ENCODE results near the gene PIH1D2. TPM values are rescaled to one million over a fixed set of nuclear protein-coding genes. Genes with fewer than 3 reads are reported as not detected.

Gene PIH1D2
- total RNA-seq, 1 experiment from 2014 or later, result 3.0 TPM

DNA sequence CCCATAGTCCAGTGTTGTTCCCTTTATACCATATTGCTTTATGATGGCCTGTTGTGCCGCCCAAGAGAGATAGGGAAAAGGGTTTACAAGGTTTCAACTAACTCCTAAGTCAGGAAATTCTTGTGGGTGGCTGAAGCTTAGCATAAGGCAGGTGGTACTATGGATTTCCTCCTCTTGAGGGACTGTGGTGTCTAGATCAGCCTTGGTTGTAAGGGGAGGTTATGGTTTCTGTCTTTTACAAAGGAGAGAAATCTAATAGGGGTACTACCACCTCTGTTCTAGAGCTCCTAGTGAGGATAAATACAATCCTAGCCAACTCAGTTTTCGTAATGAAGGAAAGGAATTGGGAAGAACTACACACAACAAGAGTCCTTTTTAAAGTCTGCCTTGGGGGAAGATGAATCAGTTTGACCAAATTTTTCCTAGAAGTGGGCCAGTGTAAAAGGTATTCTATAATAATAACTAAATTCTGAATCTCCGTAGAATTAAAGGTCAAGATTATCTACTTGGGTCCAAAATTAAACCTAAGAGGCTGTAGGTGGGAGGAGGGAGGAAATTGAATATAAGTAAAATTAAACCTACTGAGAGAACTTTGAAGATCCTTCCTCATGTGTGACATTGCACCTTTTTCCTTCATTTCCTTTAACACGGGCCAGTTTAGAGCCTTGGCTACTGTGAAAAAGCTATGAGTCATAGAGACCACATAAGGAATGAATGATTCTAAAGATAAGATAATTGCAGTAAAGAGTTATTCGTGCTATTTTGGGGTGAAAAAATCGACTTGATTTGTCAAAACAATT lies 31.5 kb downstream of the PIH1D2 start:
- Histone ChIP-seq H3K9me3 (ENCODE audit: control insufficient read depth, insufficient read depth, low read depth, low read length) (no peaks in the 10 kb centered on the region), H3K27me3 (ENCODE audit: control insufficient read depth, insufficient read depth, low read length) (no peaks in the 10 kb centered on the region), H3K4me3 (ENCODE audit: low read depth in 2 of 2, low read length in 2 of 2) (no peak overlapping the region), H3K4me1 (ENCODE audit: control insufficient read depth, insufficient read depth, low read length) (no peaks in the 10 kb centered on the region), H3K36me3 (ENCODE audit: control insufficient read depth, insufficient read depth, low read length) (peaks cover 38% of the 10 kb centered on the region), H3K27ac (ENCODE audit: low read length) (no peak overlapping the region)
- BruUV-seq (replicated peaks), result no TSS peak
- no peak for TF ChIP-seq POLR2AphosphoS5 (IDR thresholded peaks at IDR 0.05; ENCODE audit: low read depth, low read length)
- no peak for TF ChIP-seq REST (IDR thresholded peaks at IDR 0.05; ENCODE audit: insufficient read depth in 1 of 2, low read depth in 2 of 2, low read length in 1 of 2)
- no peak for TF ChIP-seq CTCF (IDR thresholded peaks at IDR 0.05)
- TF ChIP-seq TCF7L2 (IDR thresholded peaks at IDR 0.05; ENCODE audit: low read depth, low read length), result no peak
- no peak for TF ChIP-seq SIN3A (IDR thresholded peaks at IDR 0.05; ENCODE audit: borderline replicate concordance, insufficient read depth, low read depth, low read length)
- DNase-seq (ENCODE audit: low read depth, low spot score), result no peak
- POLR2A ChIA-PET, result no interaction called here
- ATAC-seq, result no peak
- in situ Hi-C loops (cut with HindIII; ENCODE audit: low pct_unique_long_range_greater_than_20kb, low sequenced_read_pairs) (no loop called here), intact Hi-C loops (cut with micrococcal nuclease; ENCODE audit: unreplicated experiment) (no loop called here)
- CTCF ChIA-PET, result interaction anchor here (0.6 kb wide), 1 partner anchor 238 kb away, joined by 3 read pairs; no protein-coding TSS in a partner anchor

DNA sequence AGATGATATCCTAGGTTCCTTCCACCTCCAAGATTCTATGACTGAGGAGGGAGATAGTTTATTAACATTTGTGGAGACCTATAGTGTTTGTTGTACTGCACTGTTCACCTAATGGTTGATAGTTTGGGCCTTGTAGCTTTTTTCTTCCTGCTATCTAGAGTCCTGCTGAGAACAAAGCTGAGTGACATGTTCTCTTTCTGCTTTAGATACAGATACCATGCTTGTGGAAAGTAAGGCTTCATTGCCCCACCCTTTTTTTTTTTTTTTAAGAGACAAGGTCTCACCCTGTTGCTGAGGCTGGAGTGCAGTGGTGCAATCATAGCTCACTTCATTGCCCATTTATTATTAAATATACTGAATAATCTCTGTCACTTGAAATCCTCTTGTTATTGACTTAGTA lies 36.3 kb downstream of the PIH1D2 start:
- CTCF ChIA-PET, result no interaction called here
- Histone ChIP-seq H3K9me3 (ENCODE audit: control insufficient read depth, insufficient read depth, low read depth, low read length) (no peaks in the 10 kb centered on the region), H3K4me3 (ENCODE audit: low read depth in 2 of 2, low read length in 2 of 2) (no peak overlapping the region), H3K4me1 (ENCODE audit: control insufficient read depth, insufficient read depth, low read length) (no peaks in the 10 kb centered on the region), H3K27me3 (ENCODE audit: control insufficient read depth, insufficient read depth, low read length) (no peaks in the 10 kb centered on the region), H3K36me3 (ENCODE audit: control insufficient read depth, insufficient read depth, low read length) (peaks cover 38% of the 10 kb centered on the region), H3K27ac (ENCODE audit: low read length) (no peak overlapping the region)
- no TSS peak for BruUV-seq (replicated peaks)
- POLR2A ChIA-PET, result interaction anchor here (0.6 to 0.7 kb wide), 2 partner anchors 9 to 12 kb away, joined by 9 to 10 read pairs; partner anchors contain the start of gene DLAT
- in situ Hi-C loops (cut with HindIII; ENCODE audit: low pct_unique_long_range_greater_than_20kb, low sequenced_read_pairs) (no loop called here), intact Hi-C loops (cut with micrococcal nuclease; ENCODE audit: unreplicated experiment) (no loop called here)
- no peak for DNase-seq (ENCODE audit: low read depth, low spot score)
- no peak for TF ChIP-seq POLR2AphosphoS5 (IDR thresholded peaks at IDR 0.05; ENCODE audit: low read depth, low read length)
- no peak for TF ChIP-seq CTCF (IDR thresholded peaks at IDR 0.05)
- no peak for TF ChIP-seq SIN3A (IDR thresholded peaks at IDR 0.05; ENCODE audit: borderline replicate concordance, insufficient read depth, low read depth, low read length)
- TF ChIP-seq REST (IDR thresholded peaks at IDR 0.05; ENCODE audit: insufficient read depth in 1 of 2, low read depth in 2 of 2, low read length in 1 of 2), result no peak
- TF ChIP-seq TCF7L2 (IDR thresholded peaks at IDR 0.05; ENCODE audit: low read depth, low read length), result no peak
- no peak for ATAC-seq
